Ureter (tissue), 1 donor: ENCODE measurements around the gene JUN. TPM values are rescaled to one million over a fixed set of nuclear protein-coding genes. Genes with fewer than 3 reads are reported as not detected.

Experiments
- DNase-seq: peaks from one replicate; pipeline ENCODE4 v3.0.0-alpha.2; 2020; ENCODE audit warnings: low spot score
- total RNA-seq: library from RNA; stranded (reverse); gene quantifications from one replicate; pipeline ENCODE4 v1.2.4, GENCODE V29; 2023
- donor health status: DM: yes; HTN: yes; CAD: no.

The JUN gene
- total RNA-seq, 1 donor from 2014 or later, result 37.9 TPM

DNA sequence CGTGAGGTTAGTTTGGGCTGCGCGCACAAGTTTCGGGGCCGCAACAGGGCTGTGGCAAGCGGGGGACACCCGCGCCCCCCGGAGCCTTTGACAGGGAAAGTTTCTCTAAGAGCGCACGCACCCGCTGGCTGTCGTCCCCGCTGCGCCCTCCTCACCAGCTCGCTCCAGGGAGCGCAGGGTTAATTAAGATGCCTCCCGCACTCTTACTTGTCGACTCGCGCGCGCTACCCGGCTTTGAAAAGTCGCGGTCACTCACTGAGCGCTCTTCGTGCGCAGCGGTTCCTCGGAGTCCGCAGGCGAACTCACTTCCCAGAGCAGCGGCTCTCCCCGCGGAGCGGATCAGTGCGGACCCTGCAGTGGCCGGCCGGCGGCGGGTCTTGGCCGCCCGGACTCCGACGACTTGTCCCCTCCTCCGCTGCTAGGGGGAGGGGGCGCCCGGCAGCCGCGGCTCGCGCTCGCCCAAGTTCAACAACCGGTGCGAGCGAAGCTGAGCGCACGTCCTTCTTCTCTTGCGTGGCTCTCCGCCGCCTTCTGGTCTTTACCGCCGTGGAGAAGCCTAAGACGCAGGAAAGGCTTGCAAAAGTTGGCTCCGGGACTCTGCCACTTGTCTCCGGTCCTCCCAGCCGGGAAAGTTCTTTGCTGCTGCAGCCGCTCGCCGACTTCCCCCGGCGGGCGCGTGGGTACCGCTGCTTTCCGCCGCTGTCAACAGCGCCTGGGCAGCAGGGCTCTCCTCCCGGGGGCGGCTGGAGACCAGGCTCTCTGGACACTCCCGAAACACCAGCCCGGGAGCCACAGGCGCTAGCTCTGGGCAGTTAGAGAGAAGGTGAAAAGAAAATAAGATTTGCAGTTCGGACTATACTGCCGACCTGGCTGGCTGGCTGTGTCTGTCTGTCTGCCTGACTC lies 506 bp downstream of the JUN start:
- peak; percentile 69 for DNase-seq

- peak; percentile 63 for DNase-seq
Observed at GRCh38 chr1:58782178-58783089, 1.4 kb downstream of the JUN start.

GRCh38 chr1:58781541-58782177 lies 2.2 kb downstream of the JUN start:
- peak; percentile 80 for DNase-seq

- no peak for DNase-seq
Observed at GRCh38 chr1:58780836-58781452, 2.9 kb downstream of the JUN start.

GRCh38 chr1:58780411-58780810 lies 3.4 kb downstream of the JUN start:
- no peak for DNase-seq

- peak; percentile 61 for DNase-seq
Observed at GRCh38 chr1:58779801-58780382, 4.0 kb downstream of the JUN start.

DNA sequence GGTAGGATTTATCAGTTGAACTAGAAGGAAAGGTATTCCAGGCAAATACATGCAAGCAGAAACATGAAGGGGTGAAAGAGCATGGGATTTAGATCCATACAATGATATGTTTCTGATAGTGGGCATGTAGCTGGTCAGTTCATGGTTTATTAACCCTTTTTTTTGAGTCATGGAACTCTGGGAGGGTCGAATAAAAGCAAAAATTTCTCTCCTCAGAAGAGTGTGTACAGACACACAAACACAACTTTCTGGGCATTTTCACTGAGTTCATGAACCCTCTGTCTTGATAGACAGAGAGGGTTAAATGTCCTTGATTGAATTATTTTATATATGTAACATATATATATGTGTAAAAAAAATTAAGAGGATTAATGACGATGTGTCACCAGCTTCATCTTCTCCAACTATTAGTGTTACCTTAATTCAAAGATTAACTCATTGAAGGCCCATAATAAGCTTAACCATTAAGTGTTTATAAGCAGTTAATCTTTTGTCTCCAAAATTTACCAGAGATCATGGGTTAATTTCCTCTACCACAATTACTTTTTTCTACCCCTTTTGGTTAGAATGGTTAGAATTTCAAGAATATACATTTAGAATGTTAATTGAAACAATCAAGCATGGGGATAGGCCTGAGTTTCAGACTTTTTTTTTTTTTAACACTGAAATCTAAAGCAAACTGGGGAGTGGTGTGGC lies 4.6 kb downstream of the JUN start:
- no peak for DNase-seq

- no peak for DNase-seq
Observed at GRCh38 chr1:58778385-58779000, 5.4 kb downstream of the JUN start.

GRCh38 chr1:58774027-58774426 lies 9.8 kb downstream of the JUN start:
- DNase-seq, result no peak

- peak; percentile 71 for DNase-seq
Observed at GRCh38 chr1:58773406-58773840, 10.4 kb downstream of the JUN start.

GRCh38 chr1:58769809-58770320 lies 14.0 kb downstream of the JUN start:
- no peak for DNase-seq

DNA sequence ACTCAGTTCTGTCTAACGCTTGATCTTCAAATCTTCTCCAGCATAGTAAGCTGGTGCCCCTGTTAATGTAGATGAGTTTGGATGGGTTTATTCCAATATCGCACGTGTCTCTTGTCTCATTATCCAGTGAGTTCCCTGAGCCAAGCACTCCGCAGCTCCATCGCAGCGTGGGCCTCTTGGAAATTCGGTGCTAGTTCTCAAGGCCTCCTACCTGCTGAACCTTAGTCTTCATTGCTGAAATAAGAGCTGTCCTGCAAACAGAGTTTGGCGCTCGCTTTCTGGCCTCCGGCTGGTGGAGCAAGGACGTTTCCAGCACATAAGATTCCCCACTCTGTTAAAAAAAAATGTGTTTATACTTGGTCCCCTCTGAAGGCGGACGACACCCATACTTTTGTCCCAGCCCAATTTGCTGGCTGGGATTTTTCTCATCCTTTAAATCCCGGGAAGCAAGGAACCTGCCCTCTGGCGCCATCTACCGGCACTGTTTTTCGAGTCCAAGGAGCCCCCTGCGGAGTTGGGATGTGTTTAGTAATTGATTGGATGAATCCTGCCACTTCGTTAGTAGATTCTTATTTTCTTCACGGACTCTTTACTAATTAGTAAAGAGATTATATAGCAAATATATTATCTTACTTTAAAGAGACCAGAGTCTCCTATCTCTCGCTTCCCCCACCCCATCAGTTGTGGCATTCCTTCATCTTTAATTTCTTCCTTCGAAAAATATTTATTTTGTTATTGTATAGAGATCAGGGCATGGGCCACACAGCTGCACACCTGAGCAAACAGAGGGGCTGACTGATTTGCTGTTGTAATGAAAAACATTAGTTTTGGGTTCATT lies 14.7 kb downstream of the JUN start:
- DNase-seq, result peak; percentile 77

GRCh38 chr1:58768191-58768731 lies 15.6 kb downstream of the JUN start:
- DNase-seq, result no peak

- DNase-seq, result no peak
Observed at GRCh38 chr1:58767143-58767542, 16.7 kb downstream of the JUN start.

GRCh38 chr1:58765441-58765840 lies 18.4 kb downstream of the JUN start:
- DNase-seq, result no peak

- no peak for DNase-seq
Observed at GRCh38 chr1:58765006-58765405, 18.8 kb downstream of the JUN start.

DNA sequence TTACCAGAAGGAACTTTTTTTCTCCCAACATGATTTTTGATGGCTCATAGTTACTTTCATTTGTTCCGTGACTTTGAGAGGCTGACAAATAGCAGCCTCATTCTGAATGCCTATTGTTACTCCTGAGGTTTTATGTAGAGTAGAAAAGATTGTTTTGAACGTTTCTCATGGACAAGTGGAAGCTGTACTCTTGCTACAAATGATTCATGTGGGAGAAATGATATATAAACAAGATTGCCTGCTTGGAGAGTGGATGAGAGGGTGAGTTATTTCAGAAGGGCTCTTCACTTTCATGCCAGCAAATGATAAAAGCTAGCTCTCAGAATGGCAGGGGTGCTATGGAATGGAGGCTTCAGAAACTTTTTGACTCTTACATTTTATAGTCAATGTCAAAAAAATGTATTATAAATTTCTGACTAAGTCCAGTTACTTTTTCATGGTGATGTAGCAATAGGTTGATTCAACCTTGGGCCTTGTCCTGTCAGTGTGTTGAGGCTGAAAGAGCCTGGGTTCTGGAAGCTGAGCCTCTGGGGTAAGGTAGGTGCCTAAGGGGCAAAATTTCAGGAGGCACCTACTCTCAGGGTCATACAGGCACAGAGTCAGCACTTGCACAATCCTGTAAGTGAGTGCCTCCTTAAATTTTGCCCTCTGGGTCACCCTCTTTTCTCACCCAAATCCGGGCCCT lies 19.4 kb downstream of the JUN start:
- DNase-seq, result no peak

DNA sequence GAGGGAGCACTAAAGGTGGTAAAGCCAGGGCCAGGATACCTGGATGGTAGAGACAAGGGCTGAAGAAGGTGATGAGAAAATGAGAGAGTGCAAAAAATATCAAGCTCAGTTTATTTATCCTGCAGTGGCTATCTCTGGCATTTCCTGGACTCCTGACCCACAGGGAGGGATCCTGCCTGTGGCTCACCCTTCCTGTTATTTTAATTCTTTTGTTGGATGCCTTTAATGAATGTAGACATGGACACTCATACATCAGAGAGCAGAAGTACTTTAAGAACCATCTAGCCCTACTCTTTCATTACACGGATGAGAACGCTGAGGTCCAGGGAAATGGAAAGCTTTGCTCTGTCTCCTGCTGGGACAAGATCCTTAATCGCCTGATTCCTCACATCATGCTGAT lies 20.6 kb downstream of the JUN start:
- no peak for DNase-seq
